CD4-positive, alpha-beta T cell treated with Interferon gamma for 1 hour (primary cell): ENCODE results near the gene ADCY9.
"Not testable (repeated sequence)": the region's sequence is repeated elsewhere in the genome, so short reads cannot be mapped to it uniquely, and the experiment has no call there.

Experiments used
- DNase-seq: peaks from one replicate; pipeline ENCODE4 v3.0.0-alpha.2; 2020

The ADCY9 gene

DNA sequence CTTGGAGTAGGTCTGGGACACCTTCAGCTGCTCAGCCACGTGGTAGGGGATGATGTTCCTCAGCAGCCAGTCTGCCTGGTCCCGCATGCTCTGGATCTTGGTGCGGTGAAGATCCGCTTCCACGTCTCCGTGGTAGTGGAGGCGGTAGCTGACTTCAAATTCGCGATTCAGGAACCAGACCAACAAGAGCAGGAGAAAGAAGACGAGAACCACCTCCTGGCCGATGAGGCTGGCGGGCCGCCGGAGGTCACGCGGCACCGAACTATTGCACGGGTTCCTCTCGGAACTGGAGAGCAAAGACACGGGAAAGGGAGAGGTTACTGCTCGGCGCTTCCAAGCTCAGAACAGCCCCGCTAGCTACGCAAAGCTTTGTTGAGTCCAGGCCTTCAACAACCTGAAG is 149.6 kb downstream of the ADCY9 start:
- DNase-seq = no peak

DNA sequence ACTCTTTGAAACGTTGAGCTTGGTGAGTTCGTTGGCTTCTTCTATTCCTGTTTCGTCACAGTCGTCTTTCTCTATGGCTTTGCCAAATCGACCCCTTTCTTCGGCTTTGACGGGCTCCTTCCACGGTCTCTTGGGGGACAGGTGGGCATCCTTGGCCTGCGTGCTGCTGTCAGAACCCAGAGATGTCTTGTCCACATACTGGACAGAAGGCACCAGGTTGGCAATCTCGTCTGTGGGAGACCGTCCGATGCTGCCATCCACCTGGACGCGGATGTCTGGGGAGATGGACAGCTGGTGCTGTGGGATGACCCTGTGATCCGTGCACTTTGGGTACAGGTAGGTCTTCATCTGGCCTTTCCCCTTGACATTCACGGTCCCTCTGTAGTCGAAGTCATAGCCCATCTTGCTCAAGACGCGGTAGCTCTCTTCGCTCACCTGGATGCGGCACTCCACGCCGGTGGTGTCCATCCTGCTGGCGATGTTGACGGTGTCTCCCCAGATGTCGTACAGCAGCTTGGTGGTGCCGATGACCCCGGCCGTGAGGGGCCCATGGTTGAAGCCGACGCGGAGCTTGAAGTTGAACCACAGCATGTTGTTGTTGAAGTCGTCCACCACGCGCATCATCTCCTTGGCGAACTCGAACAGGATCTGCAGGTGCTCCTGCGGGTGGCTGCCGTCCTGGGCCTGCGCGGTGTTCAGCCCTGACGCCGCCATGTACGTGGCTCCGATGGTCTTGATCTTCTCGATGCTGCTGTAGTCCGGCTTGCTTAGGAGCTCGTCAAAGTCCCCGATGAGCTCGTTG is 150.3 kb downstream of the ADCY9 start:
- no peak for DNase-seq

DNA sequence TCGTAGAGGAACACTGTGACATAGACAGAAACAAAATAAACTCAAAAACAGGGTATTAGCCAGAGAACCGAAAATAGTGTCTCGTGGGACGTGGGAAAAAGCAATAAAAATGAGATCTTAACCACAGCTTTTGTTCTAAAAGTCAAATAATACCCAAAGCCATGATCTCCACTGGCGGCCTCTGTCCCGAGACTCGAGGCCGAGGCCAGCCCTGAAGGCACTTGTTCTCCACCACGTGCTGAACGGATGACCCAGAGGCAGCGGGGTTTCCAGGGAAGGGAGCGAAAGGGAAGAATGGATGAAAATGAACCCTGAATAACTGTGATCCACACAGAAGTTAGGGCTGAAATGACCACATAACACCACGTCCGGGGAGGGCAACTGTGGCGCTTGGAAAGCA is 150.9 kb downstream of the ADCY9 start:
- no peak for DNase-seq

DNA sequence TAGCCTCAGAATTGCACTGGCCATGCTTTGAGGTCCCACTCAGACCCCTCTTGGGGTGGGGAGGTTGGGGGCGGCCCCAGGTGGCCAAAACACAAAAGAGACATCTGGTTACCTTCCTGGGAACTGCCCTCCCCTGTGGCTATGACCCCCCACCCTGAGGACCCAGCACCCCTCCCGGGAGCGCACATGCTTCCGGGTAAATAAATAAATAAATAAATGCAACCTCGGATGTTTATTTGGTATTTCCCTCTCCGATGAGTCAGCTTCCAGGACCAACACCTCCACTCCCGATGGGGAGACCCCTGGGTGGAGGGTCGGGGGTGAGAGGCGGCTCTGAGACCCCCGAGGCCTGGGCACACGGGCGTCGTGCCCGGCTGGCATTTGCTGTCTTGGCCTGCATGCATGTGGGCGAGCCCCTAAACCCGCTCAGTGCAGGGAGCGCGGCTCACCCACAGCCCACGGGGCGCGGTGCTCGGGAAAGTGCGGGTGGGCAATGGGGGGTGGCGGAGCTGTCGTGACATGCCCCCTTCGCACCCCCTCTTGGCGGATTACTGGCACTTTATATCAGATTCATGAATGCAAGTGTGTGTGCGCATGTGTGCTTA is 151.5 kb downstream of the ADCY9 start:
- DNase-seq = no peak

DNA sequence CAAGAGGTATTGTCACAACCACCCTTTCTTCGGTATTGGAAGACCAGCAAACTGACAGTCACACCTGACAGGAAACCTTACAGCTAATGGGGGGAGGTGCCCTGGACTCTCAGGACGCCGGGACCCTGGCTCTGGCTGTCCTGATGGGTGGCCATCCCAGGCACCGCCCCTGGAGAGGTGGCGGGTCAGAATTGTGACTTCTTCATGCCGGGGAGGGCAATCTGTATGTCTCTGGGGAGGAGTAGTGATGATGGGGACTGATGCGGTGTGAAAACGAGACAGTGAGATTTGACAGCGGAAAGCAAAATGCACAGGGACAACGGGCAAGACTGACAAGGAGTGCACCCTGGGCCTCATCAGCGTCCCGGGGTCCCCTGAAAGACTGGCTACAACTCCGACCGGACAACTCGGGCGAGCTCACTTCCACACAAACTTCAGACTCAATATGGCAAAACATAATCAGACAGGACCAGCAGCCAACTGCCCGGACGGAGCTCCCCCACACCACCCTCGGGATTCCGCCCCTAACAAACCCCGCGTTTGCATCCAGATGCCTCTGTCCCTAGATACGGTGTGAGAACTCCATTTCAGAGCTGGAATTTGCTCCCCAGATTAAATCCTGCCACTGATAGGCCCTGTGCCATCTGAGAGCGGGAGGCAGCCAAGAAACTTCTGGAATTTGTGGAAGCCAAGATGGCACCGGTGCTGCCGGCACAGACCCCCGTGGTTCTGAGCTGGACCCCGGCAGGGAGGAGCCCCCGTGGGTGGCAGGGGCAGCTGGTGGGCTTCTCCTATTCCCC is 152.2 kb downstream of the ADCY9 start:
- DNase-seq = no peak

DNA sequence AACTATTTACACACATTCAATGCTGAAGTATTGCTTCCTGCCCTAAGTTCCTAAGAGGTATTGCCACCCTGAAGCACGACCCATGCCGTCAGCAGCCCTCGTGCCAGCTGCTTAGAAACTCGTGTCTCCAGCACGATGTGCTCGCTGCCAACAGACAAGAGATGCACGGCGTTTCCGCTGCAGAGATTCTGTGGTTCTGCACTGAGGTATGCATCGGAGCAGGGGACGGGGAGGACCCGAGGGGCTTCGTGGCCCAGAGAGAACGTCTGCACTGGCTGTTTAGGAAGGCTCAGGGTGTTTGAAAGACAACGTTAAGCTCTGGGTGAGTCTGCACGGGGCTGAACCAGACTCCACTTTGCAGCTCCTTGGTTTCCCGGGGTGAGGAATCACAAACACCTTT is 153.0 kb downstream of the ADCY9 start:
- DNase-seq = peak; percentile 57

DNA sequence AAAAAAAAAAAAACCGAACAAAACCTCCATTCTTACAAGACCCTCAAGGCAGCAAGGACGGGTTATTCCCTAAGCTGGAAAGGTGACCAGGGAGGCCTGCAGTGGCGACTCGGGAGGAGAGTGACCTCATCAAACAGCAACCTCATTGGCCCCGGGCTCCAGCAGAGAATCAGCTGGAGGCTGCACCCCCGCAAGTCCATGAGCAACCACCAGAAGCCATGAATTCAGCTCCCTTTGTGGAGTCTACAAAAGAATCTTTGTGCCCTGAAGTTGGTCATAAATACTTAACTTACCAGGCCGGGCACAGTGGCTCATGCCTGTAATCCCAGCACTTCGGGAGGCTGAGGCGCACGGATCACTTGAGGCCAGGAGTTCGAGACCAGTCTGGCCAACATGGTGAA is 154.8 kb downstream of the ADCY9 start:
- DNase-seq = no peak

DNA sequence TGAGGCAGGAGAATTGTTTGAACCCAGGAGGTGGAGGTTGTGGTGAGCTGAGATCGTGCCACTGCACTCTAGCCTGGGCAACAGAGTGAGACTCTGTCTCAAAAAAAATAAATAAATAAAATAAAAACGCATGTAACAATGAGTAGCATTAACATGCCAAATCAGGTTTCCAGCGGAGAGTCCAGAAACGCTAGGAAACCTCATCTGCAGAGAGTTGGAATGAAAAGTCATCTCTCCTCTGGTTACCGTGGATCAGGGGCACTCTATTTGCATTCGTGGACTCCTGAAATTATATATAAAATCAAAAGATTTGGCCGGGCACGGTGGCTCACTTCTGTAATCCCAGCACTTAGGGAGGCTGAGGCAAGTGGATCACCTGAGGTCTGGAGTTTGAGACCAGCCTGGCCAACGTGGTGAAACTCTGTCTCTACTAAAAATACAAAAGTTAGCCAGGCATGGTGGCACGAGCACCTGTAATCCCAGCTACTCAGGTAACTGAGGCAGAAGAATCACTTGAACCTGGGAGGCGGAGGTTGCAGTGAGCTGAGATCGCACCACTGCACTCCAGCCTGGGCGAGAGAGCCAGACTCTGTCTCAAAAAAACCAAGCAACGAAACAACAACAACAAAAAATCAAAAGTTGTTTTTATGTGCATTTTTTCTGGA is 156.2 kb downstream of the ADCY9 start:
- DNase-seq = not testable (repeated sequence)

DNA sequence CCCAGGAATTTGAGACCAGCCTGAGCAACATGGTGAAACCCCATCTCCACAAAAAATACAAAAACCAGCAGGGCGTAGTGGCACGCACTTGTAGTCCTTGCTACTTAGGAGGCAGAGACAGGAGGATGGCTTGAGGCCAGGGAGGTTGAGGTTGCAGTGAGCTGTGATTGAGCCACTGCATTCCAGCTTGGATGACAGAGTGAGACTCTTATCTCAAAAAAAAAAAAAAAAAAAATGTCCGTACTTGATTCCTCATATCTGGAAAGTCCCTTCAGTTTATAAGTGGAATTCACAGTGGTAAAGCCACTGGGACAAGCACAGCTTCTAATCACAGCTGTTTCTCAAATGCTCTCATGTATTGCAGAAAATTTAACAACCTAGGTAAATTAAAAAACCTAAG is 157.1 kb downstream of the ADCY9 start:
- DNase-seq = no peak

DNA sequence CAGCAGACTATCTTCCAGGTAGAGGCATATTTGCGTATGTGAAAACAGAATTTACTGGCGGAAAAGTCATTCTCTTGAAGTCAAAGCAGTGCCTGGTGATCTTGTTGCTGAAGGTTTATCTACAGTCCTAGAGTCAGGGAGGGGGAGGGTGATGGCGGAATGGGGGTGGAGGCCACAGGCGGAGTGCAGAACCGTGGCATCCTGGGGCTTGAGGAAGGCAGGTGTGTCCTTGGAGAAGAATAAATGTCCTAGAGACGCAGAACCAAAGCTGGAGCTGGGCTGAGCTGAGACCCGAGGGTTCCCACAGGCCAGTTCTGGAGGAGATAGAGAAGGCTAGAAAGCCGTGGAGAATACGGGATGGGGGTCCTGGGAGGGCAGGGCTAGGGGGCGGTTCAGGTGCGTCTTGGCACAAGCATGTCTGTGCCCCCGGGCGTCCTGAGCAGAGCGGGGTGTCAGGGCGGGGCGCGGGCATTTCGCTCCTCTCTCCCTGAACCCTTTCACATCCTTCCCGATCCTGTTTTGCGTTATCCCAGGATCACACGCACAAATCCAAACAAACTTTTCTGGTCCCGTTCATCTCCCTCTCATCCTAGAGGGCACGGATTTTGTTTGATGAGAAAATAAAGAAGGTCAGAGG is 158.8 kb downstream of the ADCY9 start:
- no peak for DNase-seq

DNA sequence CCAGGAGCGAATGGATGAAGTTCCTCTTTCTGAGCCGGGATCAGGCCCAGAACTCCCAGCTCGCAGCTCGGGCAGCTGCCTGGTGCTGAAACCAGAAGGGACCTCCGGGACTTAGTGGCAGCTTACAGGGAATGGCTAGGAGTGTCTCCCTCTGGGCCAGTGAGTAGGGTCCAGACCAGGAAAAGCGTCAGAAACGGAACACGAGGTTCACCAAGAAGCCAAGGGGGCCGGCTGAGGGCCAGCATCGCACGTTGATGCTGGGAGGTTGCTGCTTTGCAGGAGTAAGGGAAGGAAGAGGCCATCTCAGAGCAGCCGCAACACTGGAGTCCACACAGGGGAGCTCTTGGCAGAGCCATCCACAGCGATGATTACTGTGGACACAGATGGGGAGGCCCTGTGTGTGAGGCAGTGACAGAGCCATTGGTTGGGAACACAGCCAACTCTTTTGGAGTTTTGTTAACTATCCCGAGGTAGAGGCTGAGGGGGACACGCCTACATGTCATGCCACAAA is 161.8 kb downstream of the ADCY9 start:
- no peak for DNase-seq

DNA sequence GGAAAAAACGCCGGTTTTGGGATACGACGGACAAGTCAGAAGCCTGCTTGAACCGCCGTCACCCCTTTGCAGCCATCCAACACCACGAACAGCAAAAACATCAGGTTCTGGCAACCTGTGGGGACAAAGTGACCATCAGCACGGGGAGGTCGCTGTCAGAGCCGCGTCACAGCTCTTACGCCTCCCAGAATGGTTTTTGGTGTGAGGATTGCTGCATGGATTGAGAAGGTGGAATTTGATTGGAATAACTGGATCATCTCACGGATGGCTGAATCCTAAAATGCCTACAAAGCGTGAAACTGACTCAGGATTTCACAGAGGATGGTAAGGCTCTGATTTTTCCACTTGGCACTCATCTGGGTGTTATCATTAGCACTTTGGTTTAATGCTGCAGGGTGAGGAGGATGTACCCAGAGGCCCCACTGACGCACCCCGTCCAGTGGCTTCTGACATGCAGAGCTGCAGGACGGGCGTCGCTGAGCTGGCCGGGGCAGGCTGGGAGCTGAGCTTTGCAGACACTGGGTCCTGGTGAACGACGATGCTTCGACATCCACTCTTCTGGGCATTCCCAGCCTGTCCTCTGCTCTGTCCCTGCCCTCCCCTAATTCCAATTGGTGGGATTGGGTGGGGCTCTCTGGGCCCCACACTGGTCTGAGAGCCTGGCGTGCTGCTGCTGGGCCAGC is 162.4 kb downstream of the ADCY9 start:
- DNase-seq = no peak

DNA sequence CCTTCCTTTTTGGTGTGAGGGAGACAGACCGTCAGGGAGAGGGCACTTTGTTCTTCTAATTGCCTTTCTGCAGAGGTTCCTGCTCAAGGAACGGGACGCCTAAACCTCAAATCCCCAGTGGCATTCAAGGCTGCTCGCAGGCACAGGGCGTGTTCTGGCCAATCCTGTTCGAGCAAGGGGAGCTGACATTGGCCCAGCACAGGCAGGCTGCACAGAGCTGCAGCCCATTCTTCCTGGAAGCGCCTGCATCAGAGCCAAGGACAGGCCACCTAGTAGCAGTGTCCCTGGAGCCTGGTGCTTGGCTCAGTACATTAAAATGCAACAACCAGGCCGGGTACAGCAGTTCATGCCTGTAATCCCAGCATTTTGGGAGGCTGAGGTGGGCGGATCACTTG is 163.5 kb downstream of the ADCY9 start:
- DNase-seq = no peak

DNA sequence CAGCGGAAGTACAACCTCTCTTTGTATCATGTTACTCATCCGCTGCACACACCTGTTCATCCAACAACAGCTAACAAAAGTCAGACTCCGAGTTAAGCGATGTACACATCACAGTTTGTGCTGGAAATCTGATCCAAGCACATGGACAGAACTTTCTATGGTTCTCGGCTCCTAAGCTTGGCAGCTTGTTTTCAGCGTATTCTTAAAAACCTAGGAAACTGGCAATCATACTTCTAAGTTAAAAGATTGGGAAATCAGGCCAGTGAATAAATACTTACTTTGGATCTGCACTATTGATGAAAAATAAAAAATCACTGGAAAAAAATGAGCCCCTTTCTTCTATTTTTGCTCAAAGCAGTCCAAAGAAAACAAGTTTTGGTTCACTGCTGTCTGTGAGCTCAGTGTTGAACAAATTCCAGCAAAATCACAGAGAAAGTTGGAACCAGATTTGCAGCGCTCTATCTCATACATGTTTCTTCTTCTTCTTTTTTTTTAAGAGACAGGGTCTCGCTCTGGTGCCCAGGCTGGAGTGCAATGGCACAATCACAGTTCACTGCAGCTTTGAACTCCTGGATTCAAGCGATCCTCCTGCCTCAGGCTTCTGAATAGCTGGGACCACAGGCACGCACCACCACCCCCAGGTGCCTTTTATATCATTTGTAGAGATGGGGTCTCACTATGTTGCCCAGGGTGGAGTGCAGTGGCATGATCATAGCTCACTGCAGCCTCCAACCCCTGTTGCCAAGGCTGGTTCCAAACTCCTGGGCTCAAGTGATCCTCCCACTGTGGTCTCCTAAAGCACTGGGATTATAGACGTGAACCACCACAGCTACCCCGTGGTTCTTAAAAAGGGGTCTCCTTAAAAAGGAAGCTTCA is 164.1 kb downstream of the ADCY9 start:
- DNase-seq = no peak

DNA sequence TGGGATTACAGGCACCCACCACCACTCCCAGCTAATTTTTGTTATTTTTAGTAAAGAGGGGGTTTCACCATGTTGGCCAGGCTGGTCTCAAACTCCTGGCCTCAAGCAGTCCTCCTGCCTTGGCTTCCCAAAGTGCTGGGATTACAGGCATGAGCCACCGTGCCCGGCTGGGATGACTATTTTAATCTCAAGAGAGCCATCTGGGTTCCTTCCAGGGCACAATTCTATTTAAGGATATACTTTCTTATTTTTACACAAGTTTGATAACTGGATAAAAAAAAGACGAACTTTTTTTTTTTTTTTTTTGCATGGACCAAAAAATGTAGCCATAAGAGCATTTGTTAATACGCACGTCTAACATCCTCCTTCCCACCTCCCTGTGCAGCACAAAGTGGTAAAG is 164.9 kb downstream of the ADCY9 start:
- DNase-seq = not testable (repeated sequence)

DNA sequence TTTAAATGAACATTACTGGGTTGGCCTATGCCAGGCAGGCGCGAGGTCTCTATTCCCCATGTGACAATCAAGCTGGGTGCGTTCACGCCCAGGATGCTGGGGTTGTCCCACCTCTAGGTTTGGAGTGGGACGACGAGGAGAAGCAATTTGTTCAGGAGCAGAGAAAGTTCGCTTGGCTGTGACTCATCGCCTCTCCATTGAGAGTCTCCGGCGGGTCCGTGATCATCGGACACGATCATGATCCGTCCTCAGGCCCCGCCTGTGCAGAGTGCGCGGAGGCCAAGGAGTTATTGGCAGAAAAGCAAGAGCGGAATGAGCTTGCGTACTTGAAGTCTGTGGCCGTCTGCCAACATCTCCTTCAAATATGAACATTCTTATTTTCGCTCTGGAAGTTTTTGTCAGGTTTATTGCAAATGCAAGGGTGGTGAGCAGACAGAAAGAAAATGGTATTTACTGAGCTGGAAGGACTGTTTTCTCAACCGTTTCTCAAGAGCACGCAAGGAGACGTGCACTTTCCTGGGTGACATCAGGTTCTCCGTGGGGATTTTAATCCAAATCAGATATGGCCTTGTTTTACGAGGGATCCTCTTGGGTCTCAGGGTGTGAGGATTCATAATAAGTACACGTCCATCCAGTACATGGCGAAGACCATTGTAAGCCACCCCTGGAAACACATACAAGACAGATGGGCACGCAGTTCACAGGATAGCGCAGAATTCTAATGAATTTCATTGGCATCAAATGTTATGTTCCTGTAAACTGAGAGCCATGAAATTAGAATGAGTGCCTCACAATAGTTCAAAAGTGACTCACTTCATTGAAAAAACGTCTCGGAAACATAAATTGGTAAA is 165.7 kb downstream of the ADCY9 start:
- no peak for DNase-seq

DNA sequence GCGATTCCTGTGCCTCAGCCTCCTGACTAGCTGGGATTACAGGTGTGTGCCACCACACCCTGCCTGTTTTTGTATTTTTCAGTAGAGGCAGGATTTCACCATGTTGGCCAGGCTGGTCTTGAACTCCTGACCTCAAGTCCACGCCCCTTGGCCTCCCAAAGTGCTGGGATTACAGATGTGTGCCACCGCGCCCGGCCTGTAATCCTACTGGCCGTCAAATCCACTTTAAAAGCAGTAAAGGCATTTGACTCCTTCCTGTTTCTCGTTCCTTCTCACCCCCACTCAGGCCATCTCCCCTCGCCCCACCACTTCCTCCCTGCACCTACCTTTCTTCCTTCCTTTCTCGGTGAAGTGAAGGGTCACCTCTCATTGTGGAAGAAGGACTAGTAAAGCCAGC is 166.3 kb downstream of the ADCY9 start:
- DNase-seq = no peak

DNA sequence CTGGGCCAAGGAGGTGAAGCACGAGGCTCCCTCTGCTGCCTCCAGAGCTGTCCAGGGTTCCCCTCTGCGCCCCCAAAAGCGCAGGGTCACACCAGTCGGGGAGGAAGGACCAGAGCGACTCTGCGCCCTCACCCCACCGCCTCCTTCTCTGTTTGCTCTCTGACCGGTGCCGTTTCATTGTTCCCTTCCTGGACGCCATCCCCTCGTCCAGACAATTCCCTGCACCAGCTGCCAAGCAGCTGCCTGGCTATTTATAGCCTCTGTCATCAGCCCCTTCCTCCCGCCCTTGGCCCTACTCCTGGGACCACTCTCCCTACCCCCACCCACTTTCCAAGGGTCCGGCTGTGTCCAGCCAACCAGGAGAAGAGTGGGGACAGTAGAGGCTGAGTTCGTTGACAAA is 167.0 kb downstream of the ADCY9 start:
- no peak for DNase-seq

DNA sequence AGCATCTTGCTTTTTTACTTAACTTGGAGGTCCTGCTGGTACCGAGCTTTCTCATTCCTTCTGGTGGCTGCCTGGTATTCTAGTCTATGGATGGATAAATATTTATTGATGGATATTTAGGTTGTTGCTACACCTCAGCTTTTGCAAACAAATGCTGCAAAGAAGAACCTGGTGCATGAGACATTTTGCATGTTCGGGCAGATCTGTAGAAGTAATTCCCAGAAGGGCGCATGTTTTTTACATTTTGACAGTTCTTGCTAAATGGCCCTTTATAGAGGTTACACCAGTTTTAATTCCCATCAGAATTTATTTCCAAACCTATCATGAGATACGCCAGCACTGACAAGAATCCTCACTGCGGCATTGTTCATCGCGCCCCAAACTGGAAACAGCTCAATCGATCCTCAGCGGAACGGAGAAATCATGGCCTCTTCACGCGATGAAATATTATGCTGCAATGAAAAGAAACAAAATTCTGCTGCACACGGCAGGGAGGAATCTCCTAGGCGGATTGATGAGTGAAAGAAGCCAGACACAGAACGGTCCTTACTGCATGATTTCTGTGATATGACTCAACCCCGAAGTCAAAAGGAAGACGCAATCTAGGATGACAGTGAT is 167.8 kb downstream of the ADCY9 start:
- DNase-seq = no peak
